ENCODE results near the gene SERINC5. TPM values are rescaled to one million over a fixed set of nuclear protein-coding genes. Genes with fewer than 3 reads are reported as not detected.

Gene SERINC5
- total RNA-seq, 4 donors from 2014 or later = 19.5 to 32.8 (median 25.6) TPM

DNA sequence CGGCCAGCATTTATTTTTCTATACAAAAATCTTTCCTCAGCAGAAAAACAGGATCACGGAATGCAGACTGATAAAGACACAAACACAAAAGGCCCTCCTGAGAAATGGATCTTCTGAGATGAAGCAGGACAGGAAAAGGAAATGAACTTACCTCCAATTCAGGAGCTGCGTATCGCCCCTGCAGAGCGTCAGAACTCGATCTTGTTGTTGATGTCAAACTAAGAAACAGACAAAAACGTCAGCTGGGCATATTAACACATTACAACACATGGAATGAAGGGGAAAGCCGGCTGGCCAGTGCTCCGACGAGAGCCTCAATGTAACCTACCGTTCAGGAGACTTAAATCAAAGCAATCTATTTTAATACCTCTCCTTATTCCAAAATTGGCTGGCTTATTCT is 105.1 kb downstream of the SERINC5 start:
- ATAC-seq (ENCODE audit: low FRiP score) (no peak), DNase-seq (ENCODE audit: low spot score) (no peak)
- no peak for TF ChIP-seq CTCF (IDR thresholded peaks at IDR 0.05)

DNA sequence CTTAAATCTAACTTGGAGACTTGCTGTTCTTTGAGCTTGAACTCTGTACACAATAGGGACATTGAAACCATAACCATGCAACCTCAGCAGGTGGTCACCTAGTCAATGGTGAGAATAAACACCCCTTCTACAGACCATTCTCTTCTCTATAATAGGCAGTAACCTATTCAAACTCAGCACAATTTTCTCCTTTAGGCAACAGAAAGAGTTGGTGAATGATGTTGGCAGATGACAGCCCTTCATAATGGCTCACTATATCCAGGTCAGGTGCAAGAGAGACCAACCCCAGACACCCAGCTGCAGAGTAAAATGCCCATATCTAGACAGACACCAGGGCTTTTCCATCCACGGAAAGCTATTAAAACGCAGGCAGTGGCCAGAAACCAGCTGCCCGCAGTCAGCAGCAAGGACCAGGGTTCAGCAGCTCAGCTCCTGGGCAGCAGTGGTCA is 106.7 kb downstream of the SERINC5 start:
- no peak for ATAC-seq (ENCODE audit: low FRiP score)
- TF ChIP-seq CTCF (IDR thresholded peaks at IDR 0.05) = no peak
- DNase-seq (ENCODE audit: low spot score) = no peak

- no peak for TF ChIP-seq CTCF (IDR thresholded peaks at IDR 0.05)
- ATAC-seq (ENCODE audit: low FRiP score) = no peak
- no peak for DNase-seq (ENCODE audit: low spot score)
Observed at GRCh38 chr5:80147119-80147815, 108.6 kb downstream of the SERINC5 start.

GRCh38 chr5:80146046-80146445 is 109.8 kb downstream of the SERINC5 start:
- DNase-seq (ENCODE audit: low spot score) (no peak), ATAC-seq (ENCODE audit: low FRiP score) (no peak)
- TF ChIP-seq CTCF (IDR thresholded peaks at IDR 0.05) = no peak

DNA sequence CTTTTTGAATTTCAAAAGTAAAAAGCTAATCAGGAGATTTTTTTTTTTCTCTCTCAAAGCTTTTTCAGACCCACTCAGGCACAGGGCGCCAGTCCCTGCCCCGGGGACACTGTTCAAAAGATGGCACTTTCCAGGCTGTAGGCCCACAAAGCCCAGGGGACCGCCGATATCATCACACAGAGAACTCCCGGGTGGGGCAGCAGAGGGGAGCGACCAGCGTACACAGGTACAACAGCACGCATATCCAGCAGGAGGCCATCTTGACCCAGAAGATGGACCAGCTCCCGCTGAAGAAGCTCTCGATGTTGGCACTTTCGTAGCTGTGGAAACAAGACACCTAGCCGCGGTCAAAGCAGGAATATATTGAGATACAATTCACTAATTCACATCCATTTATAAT is 112.4 kb downstream of the SERINC5 start:
- ATAC-seq (ENCODE audit: low FRiP score) (no peak), DNase-seq (ENCODE audit: low spot score) (no peak)
- TF ChIP-seq CTCF (IDR thresholded peaks at IDR 0.05) = no peak

- TF ChIP-seq CTCF (IDR thresholded peaks at IDR 0.05) = no peak
- ATAC-seq (ENCODE audit: low FRiP score) = no peak
- no peak for DNase-seq (ENCODE audit: low spot score)
Observed at GRCh38 chr5:80142996-80143395, 112.9 kb downstream of the SERINC5 start.

DNA sequence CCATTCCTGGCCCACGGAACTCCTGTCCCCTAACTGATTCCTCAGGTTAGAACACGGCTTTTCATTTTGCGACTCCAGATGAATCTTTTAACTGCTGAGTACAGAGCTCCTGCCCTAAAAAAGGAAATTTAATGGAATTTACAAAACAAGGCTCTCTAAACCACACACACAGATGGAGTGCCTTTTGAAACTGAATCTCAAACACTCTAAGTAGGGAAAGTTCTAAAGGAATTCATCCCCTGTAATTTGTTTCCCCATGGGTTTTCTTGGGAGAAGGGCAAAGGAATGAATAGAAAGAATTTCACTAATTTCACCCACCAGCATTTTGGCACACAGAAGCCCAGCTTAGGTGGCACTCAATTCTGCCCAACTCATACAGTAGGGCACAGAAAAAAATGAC is 114.2 kb downstream of the SERINC5 start:
- ATAC-seq (ENCODE audit: low FRiP score) (no peak), DNase-seq (ENCODE audit: low spot score) (no peak)
- TF ChIP-seq CTCF (IDR thresholded peaks at IDR 0.05) = no peak

Data from omental fat pad (tissue), 4 donors.